HPDE6-E6E7 (cell line): ENCODE measurements around the gene FARS2.
"Not testable (repeated sequence)": the region's sequence is repeated elsewhere in the genome, so short reads cannot be mapped to it uniquely, and the experiment has no call there.

Source experiments
- DNase-seq: peaks from one replicate; pipeline ENCODE4 v3.0.0; 2011; ENCODE audit warnings: missing footprints; ENCODE audit errors: extremely low spot score

The FARS2 gene

GRCh38 chr6:5785249-5785648 is 523.9 kb downstream of the FARS2 start:
- DNase-seq = no peak

- no peak for DNase-seq
Measured at GRCh38 chr6:5786321-5786968, 525.1 kb downstream of the FARS2 start.

GRCh38 chr6:5786969-5787720 is 525.8 kb downstream of the FARS2 start:
- no peak for DNase-seq

- not testable (repeated sequence) for DNase-seq
Measured at GRCh38 chr6:5789426-5789825, 528.1 kb downstream of the FARS2 start.

- not testable (repeated sequence) for DNase-seq
Measured at GRCh38 chr6:5796555-5796954, 535.2 kb downstream of the FARS2 start.

- not testable (repeated sequence) for DNase-seq
Measured at GRCh38 chr6:5806406-5806805, 545.1 kb downstream of the FARS2 start.

- DNase-seq = no peak
Measured at GRCh38 chr6:5809450-5809849, 548.1 kb downstream of the FARS2 start.

GRCh38 chr6:5811997-5812396 is 550.7 kb downstream of the FARS2 start:
- no peak for DNase-seq

GRCh38 chr6:5813625-5814027 is 552.3 kb downstream of the FARS2 start:
- no peak for DNase-seq

GRCh38 chr6:5814116-5814515 is 552.8 kb downstream of the FARS2 start:
- DNase-seq = no peak

GRCh38 chr6:5814901-5815300 is 553.6 kb downstream of the FARS2 start:
- no peak for DNase-seq

GRCh38 chr6:5817869-5818268 is 556.6 kb downstream of the FARS2 start:
- DNase-seq = no peak

- no peak for DNase-seq
Measured at GRCh38 chr6:5818959-5819358, 557.6 kb downstream of the FARS2 start.
